ENCODE measurements around the gene NHS.

The NHS gene

GRCh38 chrX:17682259-17682658 is 307.3 kb downstream of the NHS start:
- H4K20me1 ChIP-seq (ENCODE audit: insufficient read depth, low read length): no peaks in the 10 kb centered on the region
- no peaks in the 10 kb centered on the region for H3K4me1 ChIP-seq (ENCODE audit: low read length)
- H3K9ac ChIP-seq (ENCODE audit: low read length): no peak overlapping the region
- no peak for DNase-seq
- H3K4me2 ChIP-seq (ENCODE audit: low read depth, low read length): no peak overlapping the region
- H3K27me3 ChIP-seq (replicated peaks; ENCODE audit: insufficient read depth, low read length): no peaks in the 10 kb centered on the region
- H3K9me2 ChIP-seq (replicated peaks; ENCODE audit: insufficient read depth, low read length): no peaks in the 10 kb centered on the region
- TF ChIP-seq CTCF (IDR thresholded peaks at IDR 0.05; ENCODE audit: low read length) (no peak), EZH2phosphoT487 (IDR thresholded peaks at IDR 0.05; ENCODE audit: low read length) (no peak), EZH2 (optimal IDR thresholded peaks at IDR 0.05; ENCODE audit: low read depth, low read length) (no peak)
- no peaks in the 10 kb centered on the region for H3K9me3 ChIP-seq (replicated peaks; ENCODE audit: insufficient read depth, low read length)
- H3K36me3 ChIP-seq (replicated peaks; ENCODE audit: insufficient read depth, low read length): no peaks in the 10 kb centered on the region
- no peak overlapping the region for H2AFZ ChIP-seq (ENCODE audit: low read length)
- H3K27ac ChIP-seq (ENCODE audit: low read length): no peak overlapping the region
- H3K79me2 ChIP-seq (ENCODE audit: low read length): no peaks in the 10 kb centered on the region
- no peak overlapping the region for H3K4me3 ChIP-seq (ENCODE audit: low read length)
- H3F3A ChIP-seq (ENCODE audit: insufficient read depth, low read length): no peaks in the 10 kb centered on the region

DNA sequence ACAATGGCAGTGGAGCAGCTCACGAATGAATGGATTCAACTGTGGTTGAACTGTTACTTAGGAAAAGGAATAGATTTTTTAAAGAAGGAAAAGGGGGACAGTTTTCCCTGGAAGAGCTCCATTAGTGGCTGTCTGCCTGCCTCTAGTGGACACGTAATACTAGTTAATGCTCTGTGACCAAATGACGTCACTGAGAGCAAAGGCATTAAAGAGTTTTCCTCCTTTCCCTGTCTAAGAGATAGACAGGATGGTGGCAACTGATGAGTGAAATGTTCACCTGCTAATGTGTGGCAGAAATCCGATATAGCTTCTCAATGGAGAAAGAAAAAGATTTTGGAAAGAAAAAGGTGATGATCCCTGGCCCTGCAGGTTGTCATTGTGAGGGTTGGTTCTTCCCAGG is 310.0 kb downstream of the NHS start:
- Histone ChIP-seq H3K4me2 (ENCODE audit: low read depth, low read length) (no peak overlapping the region), H2AFZ (ENCODE audit: low read length) (no peak overlapping the region), H4K20me1 (ENCODE audit: insufficient read depth, low read length) (no peaks in the 10 kb centered on the region), H3K79me2 (ENCODE audit: low read length) (no peaks in the 10 kb centered on the region), H3K4me3 (ENCODE audit: low read length) (no peak overlapping the region), H3K9me3 (replicated peaks; ENCODE audit: insufficient read depth, low read length) (no peaks in the 10 kb centered on the region), H3K27ac (ENCODE audit: low read length) (no peak overlapping the region), H3K27me3 (replicated peaks; ENCODE audit: insufficient read depth, low read length) (no peaks in the 10 kb centered on the region), H3K4me1 (ENCODE audit: low read length) (no peaks in the 10 kb centered on the region), H3K36me3 (replicated peaks; ENCODE audit: insufficient read depth, low read length) (no peaks in the 10 kb centered on the region), H3F3A (ENCODE audit: insufficient read depth, low read length) (no peaks in the 10 kb centered on the region), H3K9me2 (replicated peaks; ENCODE audit: insufficient read depth, low read length) (no peaks in the 10 kb centered on the region), H3K9ac (ENCODE audit: low read length) (no peak overlapping the region)
- TF ChIP-seq CTCF (IDR thresholded peaks at IDR 0.05; ENCODE audit: low read length) (no peak), EZH2 (optimal IDR thresholded peaks at IDR 0.05; ENCODE audit: low read depth, low read length) (no peak), EZH2phosphoT487 (IDR thresholded peaks at IDR 0.05; ENCODE audit: low read length) (no peak)
- no peak for DNase-seq

DNA sequence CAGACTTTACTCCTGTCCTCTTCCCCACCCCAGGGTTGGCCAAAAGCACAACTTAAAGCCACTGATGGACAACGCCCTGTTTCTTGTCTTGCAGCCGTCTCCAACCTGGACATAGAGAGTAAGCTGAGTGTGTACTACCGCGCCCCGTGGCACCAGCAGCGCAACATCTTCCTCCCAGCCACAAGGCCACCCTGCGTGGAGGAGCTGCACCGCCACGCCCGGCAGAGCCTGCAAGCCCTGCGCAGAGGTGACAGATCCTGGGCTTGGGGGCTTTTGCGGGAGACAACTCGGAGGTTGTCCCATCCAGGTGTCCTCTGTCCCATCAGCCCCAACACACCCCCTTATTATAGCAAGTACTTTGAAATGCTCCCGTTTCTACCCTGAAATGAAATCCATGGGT is 312.6 kb downstream of the NHS start:
- no peak overlapping the region for H3K4me3 ChIP-seq (ENCODE audit: low read length)
- no peak for TF ChIP-seq CTCF (IDR thresholded peaks at IDR 0.05; ENCODE audit: low read length)
- no peak for TF ChIP-seq EZH2 (optimal IDR thresholded peaks at IDR 0.05; ENCODE audit: low read depth, low read length)
- TF ChIP-seq EZH2phosphoT487 (IDR thresholded peaks at IDR 0.05; ENCODE audit: low read length): no peak
- no peak overlapping the region for H2AFZ ChIP-seq (ENCODE audit: low read length)
- H3K4me2 ChIP-seq (ENCODE audit: low read depth, low read length): no peak overlapping the region
- no peak for DNase-seq
- H3F3A ChIP-seq (ENCODE audit: insufficient read depth, low read length): no peaks in the 10 kb centered on the region
- H3K79me2 ChIP-seq (ENCODE audit: low read length): no peaks in the 10 kb centered on the region
- no peak overlapping the region for H3K9ac ChIP-seq (ENCODE audit: low read length)
- no peak overlapping the region for H3K27ac ChIP-seq (ENCODE audit: low read length)
- H3K9me3 ChIP-seq (replicated peaks; ENCODE audit: insufficient read depth, low read length): no peaks in the 10 kb centered on the region
- no peaks in the 10 kb centered on the region for H3K27me3 ChIP-seq (replicated peaks; ENCODE audit: insufficient read depth, low read length)
- no peaks in the 10 kb centered on the region for H4K20me1 ChIP-seq (ENCODE audit: insufficient read depth, low read length)
- no peaks in the 10 kb centered on the region for H3K36me3 ChIP-seq (replicated peaks; ENCODE audit: insufficient read depth, low read length)
- H3K9me2 ChIP-seq (replicated peaks; ENCODE audit: insufficient read depth, low read length): no peaks in the 10 kb centered on the region
- H3K4me1 ChIP-seq (ENCODE audit: low read length): no peaks in the 10 kb centered on the region
